ENCODE results near the gene PITPNM1.
"Not testable (repeated sequence)": the region's sequence is repeated elsewhere in the genome, so short reads cannot be mapped to it uniquely, and the experiment has no call there.

The PITPNM1 gene

GRCh38 chr11:67489885-67490726, 15.1 kb downstream of the PITPNM1 start:
- no peak for DNase-seq (ENCODE audit: low read depth)

- DNase-seq (ENCODE audit: low read depth), result no peak
These were observed 15.8 kb downstream of the PITPNM1 start for GRCh38 chr11:67489203-67489884.

- peak; percentile 29 for DNase-seq (ENCODE audit: low read depth)
These were observed 18.5 kb downstream of the PITPNM1 start for GRCh38 chr11:67486481-67487195.

GRCh38 chr11:67485873-67486361, 19.2 kb downstream of the PITPNM1 start:
- peak; percentile 35 for DNase-seq (ENCODE audit: low read depth)

GRCh38 chr11:67484847-67485311, 20.3 kb downstream of the PITPNM1 start:
- DNase-seq (ENCODE audit: low read depth), result peak; percentile 67

GRCh38 chr11:67483831-67484665, 21.1 kb downstream of the PITPNM1 start:
- peak; percentile 30 for DNase-seq (ENCODE audit: low read depth)

- peak; percentile 96 for DNase-seq (ENCODE audit: low read depth)
These were observed 22.1 kb downstream of the PITPNM1 start, which contains the start of gene AIP for GRCh38 chr11:67482827-67483798. Gene AIP, plus strand, starts transcription at chr11:67483026. Its CDS starts 133 bp downstream, at chr11:67483159.

GRCh38 chr11:67482275-67482826, 22.8 kb downstream of the PITPNM1 start:
- no peak for DNase-seq (ENCODE audit: low read depth)

GRCh38 chr11:67477344-67478050, 27.7 kb downstream of the PITPNM1 start:
- DNase-seq (ENCODE audit: low read depth), result not testable (repeated sequence)

- DNase-seq (ENCODE audit: low read depth), result not testable (repeated sequence)
These were observed 28.5 kb downstream of the PITPNM1 start for GRCh38 chr11:67476692-67477091.

- no peak for DNase-seq (ENCODE audit: low read depth)
These were observed 32.3 kb downstream of the PITPNM1 start for GRCh38 chr11:67472882-67473281.

- no peak for DNase-seq (ENCODE audit: low read depth)
These were observed 34.7 kb downstream of the PITPNM1 start for GRCh38 chr11:67470337-67471002.

GRCh38 chr11:67469508-67469811, 35.7 kb downstream of the PITPNM1 start:
- DNase-seq (ENCODE audit: low read depth), result no peak

GRCh38 chr11:67468759-67469507, 36.2 kb downstream of the PITPNM1 start, which contains the start of gene TMEM134:
Gene TMEM134, minus strand, starts transcription at chr11:67469251. Its CDS starts 59 bp downstream, at chr11:67469192.
- DNase-seq (ENCODE audit: low read depth), result peak; percentile 87

GRCh38 chr11:67468456-67468758, 36.8 kb downstream of the PITPNM1 start:
- no peak for DNase-seq (ENCODE audit: low read depth)

GRCh38 chr11:67468056-67468455, 37.1 kb downstream of the PITPNM1 start:
- no peak for DNase-seq (ENCODE audit: low read depth)

- no peak for DNase-seq (ENCODE audit: low read depth)
These were observed 38.0 kb downstream of the PITPNM1 start for GRCh38 chr11:67466962-67467771.
